Measurements from ENCODE around the gene PPP1R1C. TPM values are rescaled to one million over a fixed set of nuclear protein-coding genes. Genes with fewer than 3 reads are reported as not detected.

The PPP1R1C gene
- polyA plus RNA-seq, 1 experiment = 0.41 TPM

DNA sequence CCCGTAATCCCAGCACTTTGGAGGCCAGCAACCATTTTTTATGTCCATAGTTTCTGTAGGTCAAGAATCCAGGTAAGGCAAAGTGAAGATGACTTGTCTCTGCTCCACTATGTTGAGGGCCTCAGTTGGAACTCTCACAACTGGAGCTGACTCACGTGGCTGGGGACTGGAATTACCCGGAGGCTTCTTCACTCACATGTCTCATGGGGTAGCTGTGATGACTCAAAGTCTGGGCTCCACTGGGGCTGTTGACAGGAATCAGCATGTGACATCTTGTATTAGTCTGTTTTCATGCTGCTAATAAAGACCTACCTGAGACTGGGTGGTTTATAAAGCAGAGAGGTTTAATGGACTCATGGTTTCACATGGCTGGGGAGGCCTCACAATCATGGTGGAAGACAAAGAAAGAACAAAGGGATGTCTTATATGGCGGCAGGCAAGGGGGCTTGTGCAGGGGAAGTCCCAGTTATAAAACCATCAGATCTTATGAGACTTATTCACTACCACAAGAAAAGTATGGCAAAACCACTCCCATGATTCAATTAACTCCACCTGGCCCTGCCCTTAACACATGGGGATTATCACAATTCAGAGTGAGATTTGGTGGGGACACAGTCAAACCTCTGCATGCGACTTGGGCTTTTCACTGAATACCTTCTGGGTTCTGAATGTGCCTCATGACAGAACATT, 7.8 kb upstream of the PPP1R1C start:
- no peak for DNase-seq (ENCODE audit: low read depth, low spot score)
- POLR2A ChIA-PET = interaction anchor here (0.6 kb wide), 1 partner anchor 1868 kb away, joined by 5 read pairs; no protein-coding TSS in a partner anchor
- Histone ChIP-seq H3K27ac (ENCODE audit: low read depth, low read length) (no peak overlapping the region), H3K9me3 (ENCODE audit: control insufficient read depth, insufficient read depth, low read length) (no peaks in the 10 kb centered on the region), H3K4me3 (ENCODE audit: low read depth, low read length) (no peak overlapping the region), H3K27me3 (ENCODE audit: control insufficient read depth, insufficient read depth, low read length) (no peaks in the 10 kb centered on the region)
- CTCF ChIA-PET = no interaction called here
- TF ChIP-seq, protein P1, sequence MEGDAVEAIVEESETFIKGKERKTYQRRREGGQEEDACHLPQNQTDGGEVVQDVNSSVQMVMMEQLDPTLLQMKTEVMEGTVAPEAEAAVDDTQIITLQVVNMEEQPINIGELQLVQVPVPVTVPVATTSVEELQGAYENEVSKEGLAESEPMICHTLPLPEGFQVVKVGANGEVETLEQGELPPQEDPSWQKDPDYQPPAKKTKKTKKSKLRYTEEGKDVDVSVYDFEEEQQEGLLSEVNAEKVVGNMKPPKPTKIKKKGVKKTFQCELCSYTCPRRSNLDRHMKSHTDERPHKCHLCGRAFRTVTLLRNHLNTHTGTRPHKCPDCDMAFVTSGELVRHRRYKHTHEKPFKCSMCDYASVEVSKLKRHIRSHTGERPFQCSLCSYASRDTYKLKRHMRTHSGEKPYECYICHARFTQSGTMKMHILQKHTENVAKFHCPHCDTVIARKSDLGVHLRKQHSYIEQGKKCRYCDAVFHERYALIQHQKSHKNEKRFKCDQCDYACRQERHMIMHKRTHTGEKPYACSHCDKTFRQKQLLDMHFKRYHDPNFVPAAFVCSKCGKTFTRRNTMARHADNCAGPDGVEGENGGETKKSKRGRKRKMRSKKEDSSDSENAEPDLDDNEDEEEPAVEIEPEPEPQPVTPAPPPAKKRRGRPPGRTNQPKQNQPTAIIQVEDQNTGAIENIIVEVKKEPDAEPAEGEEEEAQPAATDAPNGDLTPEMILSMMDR (IDR thresholded peaks at IDR 0.05; ENCODE audit: low read depth, low read length) = no peak

DNA sequence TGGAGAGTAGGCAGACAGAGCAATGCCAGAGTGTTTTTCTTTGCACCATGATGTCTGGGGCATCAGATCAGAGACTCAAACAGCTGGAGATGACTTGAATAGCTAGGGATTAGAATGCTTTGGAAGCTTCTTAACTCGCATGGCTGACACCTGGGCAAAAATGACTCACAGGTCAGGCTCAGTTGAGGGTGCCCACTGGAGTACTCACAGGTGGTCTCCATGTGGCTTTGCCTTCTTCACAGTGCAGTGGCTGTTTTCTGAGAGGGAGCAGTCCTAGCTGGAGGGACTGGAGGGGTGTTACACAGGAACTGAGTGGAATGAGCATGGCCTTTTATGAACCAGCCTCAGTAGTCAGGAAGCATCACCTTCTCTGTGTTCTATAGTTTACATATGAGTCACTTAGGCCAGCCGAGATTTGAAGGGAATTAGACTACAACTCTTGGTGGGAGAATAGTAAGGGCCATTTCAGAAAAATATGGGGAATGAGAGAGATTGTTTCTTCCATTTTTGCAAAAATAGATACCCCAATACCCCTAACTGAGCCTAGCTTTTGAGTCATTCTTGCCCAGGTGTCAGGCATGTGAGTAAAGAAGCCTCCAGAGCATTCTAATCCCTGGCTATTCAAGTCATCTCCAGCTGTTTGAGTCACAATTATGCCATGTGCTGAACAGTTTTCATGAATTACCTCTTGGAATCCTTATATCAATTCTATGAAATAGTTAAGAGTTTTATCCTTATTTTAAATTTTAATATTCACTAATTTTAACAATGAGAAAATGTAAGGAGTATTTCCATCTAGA, 7.1 kb upstream of the PPP1R1C start:
- H3K4me3 ChIP-seq (ENCODE audit: low read depth, low read length) = no peak overlapping the region
- ChIA-PET CTCF (no interaction called here), POLR2A (no interaction called here)
- no peak overlapping the region for H3K27ac ChIP-seq (ENCODE audit: low read depth, low read length)
- no peaks in the 10 kb centered on the region for H3K27me3 ChIP-seq (ENCODE audit: control insufficient read depth, insufficient read depth, low read length)
- TF ChIP-seq, protein P1 (IDR thresholded peaks at IDR 0.05; ENCODE audit: low read depth, low read length) = no peak
- no peaks in the 10 kb centered on the region for H3K9me3 ChIP-seq (ENCODE audit: control insufficient read depth, insufficient read depth, low read length)
- DNase-seq (ENCODE audit: low read depth, low spot score) = no peak

DNA sequence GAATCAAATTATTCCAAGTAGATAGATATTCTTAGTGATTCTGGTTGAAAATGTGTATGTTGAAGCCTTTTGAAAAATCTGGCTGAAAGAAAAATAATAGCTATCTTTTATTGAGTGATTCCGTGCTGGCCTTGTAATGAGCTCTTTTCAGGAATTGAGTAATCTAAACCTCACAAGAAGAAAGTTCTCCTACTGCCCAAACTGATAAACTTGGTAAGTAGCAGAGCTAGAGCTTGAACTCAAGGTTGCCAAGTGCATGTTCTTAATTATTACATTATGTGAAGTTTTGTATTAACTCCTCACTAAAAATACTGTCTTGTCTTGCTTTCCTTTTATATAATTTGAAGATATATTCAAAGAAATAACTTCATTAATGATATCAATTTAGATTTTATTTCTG, 1.6 kb upstream of the PPP1R1C start:
- no peak for DNase-seq (ENCODE audit: low read depth, low spot score)
- ChIA-PET CTCF (interaction anchor here (1.8 kb wide), 1 partner anchor 29 kb away, joined by 6 read pairs; no protein-coding TSS in a partner anchor), POLR2A (no interaction called here)
- Histone ChIP-seq H3K9me3 (ENCODE audit: control insufficient read depth, insufficient read depth, low read length) (no peaks in the 10 kb centered on the region), H3K27ac (ENCODE audit: low read depth, low read length) (no peak overlapping the region), H3K27me3 (ENCODE audit: control insufficient read depth, insufficient read depth, low read length) (no peaks in the 10 kb centered on the region), H3K4me3 (ENCODE audit: low read depth, low read length) (no peak overlapping the region)
- TF ChIP-seq, protein P1 (IDR thresholded peaks at IDR 0.05; ENCODE audit: low read depth, low read length) = no peak

DNA sequence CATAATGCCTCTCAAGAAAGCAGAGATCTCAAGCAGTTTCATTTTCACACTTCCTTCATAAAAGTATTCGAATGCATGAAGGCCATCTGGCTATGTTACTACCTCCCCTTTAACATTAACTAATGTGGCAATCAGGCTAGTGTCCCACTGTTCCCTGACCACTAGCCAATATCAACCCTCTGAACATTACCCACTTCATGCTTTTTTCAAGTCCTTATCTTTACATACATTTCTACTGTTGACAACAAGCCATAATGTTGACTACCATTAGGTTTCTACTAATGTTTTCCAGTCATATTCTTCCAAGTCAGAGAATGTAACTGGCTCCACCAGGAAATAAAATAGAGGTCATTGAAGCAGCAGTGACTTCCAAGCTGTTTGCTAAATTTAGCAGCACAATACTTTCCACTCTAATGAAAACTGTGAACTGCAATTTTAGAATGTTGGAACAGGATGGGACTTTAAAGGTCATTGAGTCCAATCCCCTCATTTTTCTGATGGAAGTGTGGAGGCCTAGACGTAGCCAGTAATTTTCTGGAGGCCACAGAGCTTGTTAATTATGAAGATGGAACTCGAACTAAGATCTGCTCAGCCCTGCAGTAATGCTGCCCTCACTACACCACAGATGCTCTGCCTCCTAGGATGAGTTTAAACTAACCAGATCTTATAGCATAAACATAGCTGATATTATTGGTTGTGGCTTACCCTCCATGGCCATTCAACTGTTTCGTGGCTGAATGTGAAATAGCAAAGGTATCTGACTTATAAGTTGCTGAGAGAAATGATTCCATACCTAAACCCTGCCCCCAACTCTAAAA, 630 bp upstream of the PPP1R1C start:
- H3K27me3 ChIP-seq (ENCODE audit: control insufficient read depth, insufficient read depth, low read length) = no peaks in the 10 kb centered on the region
- TF ChIP-seq, protein P1 (IDR thresholded peaks at IDR 0.05; ENCODE audit: low read depth, low read length) = no peak
- DNase-seq (ENCODE audit: low read depth, low spot score) = no peak
- no peak overlapping the region for H3K4me3 ChIP-seq (ENCODE audit: low read depth, low read length)
- POLR2A ChIA-PET = no interaction called here
- CTCF ChIA-PET = interaction anchor here (0.6 to 1.8 kb wide), 3 partner anchors 30 to 92 kb away, joined by 3 to 6 read pairs (median 6); no protein-coding TSS in a partner anchor
- no peak overlapping the region for H3K27ac ChIP-seq (ENCODE audit: low read depth, low read length)
- H3K9me3 ChIP-seq (ENCODE audit: control insufficient read depth, insufficient read depth, low read length) = no peaks in the 10 kb centered on the region

Data from AG04450 (cell line).